Heart right ventricle (tissue), 16 donors: ENCODE results near the gene RPA4. TPM values are rescaled to one million over a fixed set of nuclear protein-coding genes. Genes with fewer than 3 reads are reported as not detected.
"Not testable (repeated sequence)": the region's sequence is repeated elsewhere in the genome, so short reads cannot be mapped to it uniquely, and the experiment has no call there.

Experiments
- ATAC-seq, 8 donors: fragments of 200-7000 bp; cut with Tn5 transposase; one replicate each; pipeline ENCODE4 v1.9.1; 2020; ENCODE audit warnings: mild to moderate bottlenecking in 8 of 8, moderate library complexity in 8 of 8, moderate number of reproducible peaks in 1 of 8
- DNase-seq, 2 donors: peaks; one replicate each; pipeline ENCODE4 v3.0.0-alpha.2; 2020
- H3K27ac ChIP-seq, 10 donors: fragments of 200-600 bp; sonication (generic) in 2 of 10; one replicate each; pipeline versions ENCODE4 v1.5.0 to v1.8.0; 2020 to 2022; ENCODE audit warnings: mild to moderate bottlenecking in 3 of 10
- H3K27me3 ChIP-seq, 7 donors: fragments of 200-600 bp; one replicate each; pipeline ENCODE4 v1.8.0; 2021 to 2022; ENCODE audit warnings: mild to moderate bottlenecking in 2 of 7
- H3K36me3 ChIP-seq, 9 donors: fragments of 200-600 bp; sonication (generic) in 1 of 9; one replicate each; pipeline versions ENCODE4 v1.5.0 to v1.8.0; 2020 to 2022; ENCODE audit warnings: mild to moderate bottlenecking in 2 of 9
- H3K4me1 ChIP-seq, 9 donors: fragments of 200-600 bp; sonication (generic) in 1 of 9; one replicate each; pipeline versions ENCODE4 v1.5.0 to v1.8.0; 2020 to 2022; ENCODE audit warnings: mild to moderate bottlenecking in 4 of 9
- H3K4me3 ChIP-seq, 10 donors: fragments of 200-600 bp; sonication (generic) in 2 of 10; one replicate each; pipeline versions ENCODE4 v1.5.0 to v1.8.0; 2020 to 2022; ENCODE audit warnings: mild to moderate bottlenecking in 7 of 10, moderate library complexity in 2 of 10
- H3K9me3 ChIP-seq, 11 donors: fragments of 200-600 bp in 10 of 11; sonication (generic) in 2 of 11; one replicate each; pipeline versions ENCODE4 v1.5.0 to v1.8.0; 2013 to 2022; ENCODE audit warnings: mild to moderate bottlenecking in 2 of 11, control low read depth in 1 of 11, moderate library complexity in 1 of 11
- CTCF ChIP-seq, 9 donors: fragments of 200-600 bp; sonication (generic) in 2 of 9; IDR thresholded peaks; one replicate each; pipeline versions ENCODE4 v1.5.0 to v1.8.0; 2021 to 2022; ENCODE audit warnings: antibody characterized with exemption in 9 of 9, mild to moderate bottlenecking in 5 of 9, moderate library complexity in 1 of 9
- WGBS, 2 donors: extraction: QIAGEN DNeasy Blood & Tissue Kit; methylation state at CpG; one replicate each; pipeline ENCODE4 v1.1.7; 2013; ENCODE audit warnings: inconsistent platforms in 1 of 2; 5-methylcytosine and 5-hydroxymethylcytosine counted together
- intact Hi-C, 10 donors: fragments of 100-400 bp; cut with DNase I; formaldehyde crosslinking; loops; one replicate each; pipeline versions ENCODE4 v1.11.1 to v1.14.2; 2022
- polyA plus RNA-seq, 2 donors: library from polyadenylated mRNA; stranded (reverse); fragments of 200-250 nt; gene quantifications; one replicate each; pipeline ENCODE4 v1.2.3, GENCODE V29; 2013
- total RNA-seq, 10 donors: library from RNA; stranded (reverse); fragmentation: NEBNext Ultra II Directional in 3 of 10; extraction: Animal tissue kit (Norgen Biotek cat#: 25700) in 3 of 10; gene quantifications; one replicate each; pipeline versions ENCODE4 v1.2.1 to v1.2.4, GENCODE V29; 2021 to 2023
- donor health status: Arrhythmogenic right ventricular cardiomyopathy.
- donor health status: ischemic (EF 13 %, LVEDD 7.1; RV severe dilation, severe dysfunction).
- donor health status: healthy with polysubstance abuse.
- donor health status: DM: no; HTN: yes; CAD: no.
- donor health status: DM: no; HTN: no; CAD: no.
- donor health status: ischemic (EF 25% LVEDD 6.9; RV normal size, moderate dysfunction).
- donor health status: ischemic (EF 25% LVEDD 5.7; RV mildly dilated, moderate dysfunction).
- donor health status: healthy.
- donor health status: DM: yes; HTN: yes; CAD: no.
- donor health status: Ischemic cardiomyopathy.
- donor health status: ischemic (EF 35%, LVEDD 5.7; RV mildly dilated, moderate dysfunction).
- donor health status: nonischemic (EF 11% LVEDD 7.7; RV severe dilation, severe dysfunction).
- donor health status: DM: yes; HTN: yes; CAD: no.
- donor health status: PGD.
- donor health status: ischemic (EF 29% LVEDD 5.4; RV normal size, mild dysfunction).
- donor health status: nonischemic (EF 23%, LVEDD 6.1; RV moderate dilation, normal function).

Gene RPA4
- total and polyA plus RNA-seq, 12 donors, result 0.03 to 0.36 (median 0.16) TPM; not detected in 3

DNA sequence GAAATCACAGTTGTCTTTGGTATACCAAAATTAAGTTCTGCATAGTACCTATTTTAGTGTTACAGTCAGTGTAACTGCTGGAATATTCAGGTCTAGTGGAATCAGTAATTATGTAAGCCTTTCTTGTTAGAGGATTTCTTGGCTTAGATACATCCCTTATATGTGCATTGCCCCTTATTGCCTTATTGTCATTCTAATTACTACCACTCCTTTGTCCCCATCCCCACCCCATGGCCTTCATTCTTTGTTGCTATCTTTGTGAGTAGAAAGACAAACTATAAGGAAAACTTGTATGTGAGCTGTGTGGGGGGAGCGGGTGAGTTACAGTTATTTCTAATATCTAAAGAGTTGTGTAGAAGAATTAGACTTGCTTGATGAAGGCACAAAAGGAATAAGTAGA lies 36.9 kb upstream of the RPA4 start:
- H3K4me1 ChIP-seq, result no peaks in the 10 kb centered on the region
- no peaks in the 10 kb centered on the region for H3K9me3 ChIP-seq
- no peak overlapping the region for H3K4me3 ChIP-seq
- WGBS, 2 donors, result 96 to 100% methylated on average over 1 of the region's 1 CpG
- peaks cover 0 to 7% (median 0%) of the 10 kb centered on the region in 7 donors for H3K27me3 ChIP-seq
- TF ChIP-seq CTCF (IDR thresholded peaks at IDR 0.05), result no peak
- DNase-seq (no peak), ATAC-seq (no peak)
- H3K27ac ChIP-seq, result no peak overlapping the region
- intact Hi-C loops, result loop anchor here in 1 of 10 donors (10.0 kb wide), 1 partner anchor 72 kb away; no protein-coding TSS in a partner anchor
- H3K36me3 ChIP-seq, result no peaks in the 10 kb centered on the region

DNA sequence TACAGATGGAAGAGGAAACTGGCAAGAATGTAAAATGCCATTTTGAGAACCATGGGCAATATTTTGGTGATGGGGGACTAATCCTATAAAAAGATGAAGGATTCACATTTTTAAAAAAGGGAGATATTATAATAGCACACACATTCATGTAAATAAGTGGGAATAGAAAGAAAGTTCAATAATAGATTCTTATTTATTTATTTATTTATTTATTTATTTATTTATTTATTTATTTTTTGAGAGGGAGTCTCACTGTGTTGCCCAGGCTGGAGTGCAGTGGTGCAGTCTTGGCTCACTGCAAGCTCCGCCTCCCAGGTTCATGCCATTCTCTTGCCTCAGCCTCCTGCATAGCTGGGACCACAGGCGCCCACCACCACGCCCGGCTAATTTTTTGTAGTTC lies 24.3 kb upstream of the RPA4 start:
- H3K36me3 ChIP-seq, H3K4me1 ChIP-seq, intact Hi-C loops, H3K9me3 ChIP-seq, DNase-seq, H3K4me3 ChIP-seq, H3K27ac ChIP-seq, ATAC-seq, H3K27me3 ChIP-seq: not testable (repeated sequence)
- WGBS, 2 donors, result 100% methylated on average over 4 of the region's 4 CpGs

DNA sequence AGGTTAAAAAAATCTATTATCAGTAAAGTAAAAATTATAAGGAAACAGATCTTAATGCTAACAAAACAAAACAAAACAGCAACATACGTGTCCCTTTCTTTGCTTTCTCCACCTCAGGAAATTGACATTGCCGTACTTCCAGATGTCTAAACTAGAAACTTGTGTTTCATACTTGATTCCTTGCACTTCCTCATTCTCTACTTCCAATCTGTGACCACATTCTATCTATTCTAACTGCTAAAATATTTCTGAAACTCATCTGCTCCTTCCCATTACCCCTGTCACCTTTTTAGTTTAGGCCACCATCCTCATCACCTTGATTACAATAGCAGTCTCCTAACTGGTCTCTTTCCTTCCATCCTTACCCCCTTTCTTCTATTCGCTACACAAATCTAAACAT lies 22.5 kb upstream of the RPA4 start:
- peaks cover 0 to 4% (median 0%) of the 10 kb centered on the region in 9 donors for H3K4me1 ChIP-seq
- no peaks in the 10 kb centered on the region for H3K27me3 ChIP-seq
- H3K36me3 ChIP-seq, result no peaks in the 10 kb centered on the region
- DNase-seq (no peak), ATAC-seq (no peak)
- no peak overlapping the region for H3K4me3 ChIP-seq
- WGBS, 2 donors, result 85 to 86% methylated on average over 3 of the region's 3 CpGs
- H3K9me3 ChIP-seq, result no peaks in the 10 kb centered on the region
- no peak for TF ChIP-seq CTCF (IDR thresholded peaks at IDR 0.05)
- intact Hi-C loops, result no loop called here
- no peak overlapping the region for H3K27ac ChIP-seq

DNA sequence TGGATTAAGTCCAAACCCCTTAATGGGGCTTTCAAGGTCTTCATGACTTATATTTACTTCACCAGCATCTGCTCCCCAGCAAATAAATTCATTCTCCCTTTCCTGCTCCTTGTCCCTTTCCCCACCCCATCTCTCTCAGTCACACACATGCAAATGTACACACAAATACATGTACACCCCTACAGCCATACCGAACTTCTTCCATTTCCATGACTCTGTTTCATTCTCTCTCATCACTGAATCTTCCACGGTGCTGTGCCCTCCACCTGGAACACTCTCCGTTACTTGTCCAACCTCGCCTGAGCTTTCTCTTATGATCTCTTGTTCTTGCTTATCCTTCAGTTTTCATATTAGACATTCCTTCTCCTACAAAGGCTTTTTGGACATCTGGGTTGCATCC lies 22.0 kb upstream of the RPA4 start:
- DNase-seq (no peak), ATAC-seq (no peak)
- no peaks in the 10 kb centered on the region for H3K27me3 ChIP-seq
- no peak overlapping the region for H3K27ac ChIP-seq
- 99 to 100% methylated on average over 4 of the region's 4 CpGs for WGBS, 2 donors
- intact Hi-C loops, result no loop called here
- H3K9me3 ChIP-seq, result no peaks in the 10 kb centered on the region
- no peak overlapping the region for H3K4me3 ChIP-seq
- peaks cover 0 to 4% (median 0%) of the 10 kb centered on the region in 9 donors for H3K4me1 ChIP-seq
- H3K36me3 ChIP-seq, result no peaks in the 10 kb centered on the region
- TF ChIP-seq CTCF (IDR thresholded peaks at IDR 0.05), result no peak

GRCh38 chrX:96884027-96884426 lies 319 bp downstream of the RPA4 start:
- 98 to 99% methylated on average over 12 to 13 of the region's 13 CpGs for WGBS, 2 donors

More at GRCh38 chrX:96884027-96884426, 319 bp downstream of the RPA4 start:
- Histone ChIP-seq H3K27me3 (no peaks in the 10 kb centered on the region), H3K4me3 (no peak overlapping the region), H3K27ac (no peak overlapping the region), H3K9me3 (no peaks in the 10 kb centered on the region), H3K4me1 (no peaks in the 10 kb centered on the region), H3K36me3 (peaks cover 0 to 12% (median 0%) of the 10 kb centered on the region in 9 donors)
- no peak for DNase-seq
- no peak for ATAC-seq
- no peak for TF ChIP-seq CTCF (IDR thresholded peaks at IDR 0.05)
- intact Hi-C loops, result no loop called here
